Vagina (tissue), 2 donors: ENCODE measurements around the gene KRTAP5-2.
"Not testable (repeated sequence)": the region's sequence is repeated elsewhere in the genome, so short reads cannot be mapped to it uniquely, and the experiment has no call there.

Experiments
- CTCF ChIP-seq, 3 experiments: fragments of 450-650 bp in 2 of 3; fragments of 200-600 bp in 1 of 3; sonication (generic) in 1 of 3; IDR thresholded peaks; one replicate each; pipeline ENCODE4 v1.5.1; 2017 to 2019; ENCODE audit warnings: antibody characterized with exemption in 3 of 3, mild to moderate bottlenecking in 2 of 3, moderate library complexity in 2 of 3
- POLR2A ChIP-seq, 2 donors: fragments of 450-650 bp; IDR thresholded peaks; one replicate each; pipeline ENCODE4 v1.6.1; 2017; ENCODE audit warnings: antibody characterized with exemption in 2 of 2, mild to moderate bottlenecking in 2 of 2, moderate library complexity in 2 of 2
- POLR2AphosphoS5 ChIP-seq, 2 donors: sonication (generic); formaldehyde crosslinking; IDR thresholded peaks; one replicate each; pipeline ENCODE4 v1.9.0; 2017; ENCODE audit warnings: antibody characterized with exemption in 2 of 2, mild to moderate bottlenecking in 2 of 2, low read depth in 1 of 2; ENCODE audit not compliant: insufficient read depth in 1 of 2

DNA sequence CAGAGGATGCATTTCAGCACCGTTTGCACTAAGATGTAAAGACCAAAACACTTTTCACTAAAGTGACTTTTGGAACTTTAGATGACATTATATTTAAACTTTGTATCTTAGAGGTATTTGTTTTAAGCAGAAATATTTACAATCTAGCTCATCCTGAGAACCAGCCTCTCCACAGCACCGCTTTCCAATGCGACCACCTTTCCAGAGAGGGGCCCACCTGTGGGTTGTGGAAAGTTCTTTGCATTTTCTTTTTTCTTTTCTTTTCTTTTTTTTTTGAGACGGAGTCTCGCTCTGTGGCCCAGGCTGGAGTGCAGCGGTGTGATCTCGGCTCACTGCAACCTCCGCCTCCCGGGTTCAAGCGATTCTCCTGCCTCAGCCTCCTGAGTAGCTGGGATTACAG lies 48.4 kb upstream of the KRTAP5-2 start:
- not testable (repeated sequence) for TF ChIP-seq POLR2A (IDR thresholded peaks at IDR 0.05); CTCF (IDR thresholded peaks at IDR 0.05); POLR2AphosphoS5 (IDR thresholded peaks at IDR 0.05; ENCODE audit: insufficient read depth in 1 of 2, low read depth in 1 of 2)
